GM12874 (cell line): Measurements from ENCODE around the gene ABCB7.

ENCODE experiments used
- CTCF ChIP-seq: IDR thresholded peaks from 2 replicates; pipeline ENCODE4 v1.5.1; 2011; ENCODE audit warnings: low read depth, mild to moderate bottlenecking, control low read depth, low read length, moderate library complexity; ENCODE audit not compliant: insufficient read depth

Gene ABCB7

DNA sequence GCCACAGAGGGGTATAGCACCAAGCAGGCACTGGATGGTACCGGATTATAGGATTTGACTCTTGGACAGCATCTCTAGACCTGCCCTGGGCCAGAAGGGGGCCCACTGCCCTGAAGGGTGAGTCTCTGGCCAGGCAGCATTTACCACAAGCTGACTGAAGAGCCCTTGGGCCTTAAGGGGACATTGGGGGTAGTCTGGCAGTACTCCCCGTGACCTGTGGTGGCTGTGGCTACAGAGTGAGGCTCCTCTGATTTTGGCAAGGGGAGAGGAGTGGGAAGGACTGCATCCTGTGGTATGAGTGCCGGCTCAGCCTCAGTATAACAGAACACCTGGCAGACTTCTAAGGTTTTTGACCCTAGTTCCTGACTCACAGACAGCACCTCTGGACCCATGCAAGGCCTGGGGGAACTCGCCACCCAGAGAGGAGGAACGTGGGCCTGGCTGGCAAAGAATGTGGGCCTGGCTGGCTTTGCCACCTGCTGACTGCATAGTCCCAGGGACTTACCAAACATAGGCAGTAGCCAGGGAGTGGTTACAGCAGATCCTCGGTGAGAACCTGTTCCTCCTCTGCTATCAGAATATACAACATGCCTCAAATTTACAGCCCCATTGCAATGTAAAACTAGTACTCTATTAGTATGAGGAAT lies 48.1 kb downstream of the ABCB7 start:
- TF ChIP-seq CTCF: no peak

- no peak for TF ChIP-seq CTCF
These were observed 49.3 kb downstream of the ABCB7 start for GRCh38 chrX:75106772-75107171.

DNA sequence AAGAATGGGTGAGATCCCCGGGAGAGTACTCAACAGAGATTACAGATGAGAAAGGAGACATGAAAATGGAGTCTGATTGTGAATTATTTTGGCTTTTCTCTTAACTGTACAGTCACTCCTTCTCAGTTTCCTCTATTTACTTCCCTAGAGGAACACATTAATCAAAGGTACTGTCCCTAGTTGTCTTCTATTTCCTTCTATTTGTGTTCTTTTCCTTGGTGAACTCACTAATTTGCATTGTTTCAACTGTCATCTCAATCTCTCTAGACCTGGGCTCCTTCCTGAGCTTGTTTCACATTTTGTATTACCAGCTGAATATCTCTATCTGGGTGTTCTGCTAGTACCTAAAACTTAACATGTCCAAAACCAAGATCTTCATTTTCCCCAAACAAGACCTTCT lies 59.8 kb downstream of the ABCB7 start:
- TF ChIP-seq CTCF: no peak

- no peak for TF ChIP-seq CTCF
These were observed 69.3 kb downstream of the ABCB7 start for GRCh38 chrX:75086731-75087195.

GRCh38 chrX:75084757-75085156 lies 71.3 kb downstream of the ABCB7 start:
- TF ChIP-seq CTCF: no peak

DNA sequence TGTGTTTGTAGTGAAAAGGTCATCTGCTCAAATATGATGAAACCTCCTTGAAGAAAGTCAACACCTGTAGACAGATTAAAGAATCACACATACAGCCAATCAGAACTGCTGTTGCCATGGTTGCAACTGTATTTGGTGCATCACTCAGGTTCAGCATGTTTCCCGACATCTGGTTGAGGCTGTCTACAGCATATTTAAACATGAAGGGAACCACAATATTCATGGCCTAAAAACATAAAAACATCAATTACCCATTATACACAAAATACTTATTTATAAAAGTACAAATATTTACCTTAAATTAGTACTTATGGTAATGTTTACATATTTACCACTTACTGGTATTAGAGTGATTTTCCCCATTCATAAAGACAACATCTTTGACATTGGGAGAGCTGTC lies 79.7 kb downstream of the ABCB7 start:
- TF ChIP-seq CTCF: no peak

GRCh38 chrX:75074475-75074874 lies 81.6 kb downstream of the ABCB7 start:
- TF ChIP-seq CTCF: no peak
